GM21619 (cell line): ENCODE measurements around the gene HSF4.

Experiments used
- ATAC-seq: cut with Tn5 transposase; IDR thresholded peaks from one replicate; pipeline ENCODE4 v1.9.1; 2021; ENCODE audit not compliant: unreplicated experiment

HSF4 gene

DNA sequence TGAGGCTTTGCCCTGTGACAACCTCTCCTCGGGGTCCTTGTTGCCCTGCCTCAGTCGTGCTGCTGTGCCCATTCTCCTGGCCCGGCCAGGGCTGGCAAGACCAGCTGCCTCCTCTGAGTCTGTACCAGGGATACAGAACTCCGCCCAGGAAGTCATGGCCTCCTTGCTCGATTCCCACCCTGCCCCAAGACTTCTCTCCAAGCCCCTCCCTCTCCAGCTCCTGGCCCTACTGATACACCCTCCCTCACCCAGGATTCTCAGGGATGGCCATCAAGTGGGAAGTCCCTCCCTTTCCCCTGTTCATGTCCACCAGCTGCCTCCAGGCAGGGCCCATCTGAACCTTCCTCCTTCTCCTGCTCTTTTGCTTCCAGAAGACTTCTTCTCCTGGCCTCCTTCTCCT, 51.2 kb downstream of the HSF4 start:
- ATAC-seq: no peak

DNA sequence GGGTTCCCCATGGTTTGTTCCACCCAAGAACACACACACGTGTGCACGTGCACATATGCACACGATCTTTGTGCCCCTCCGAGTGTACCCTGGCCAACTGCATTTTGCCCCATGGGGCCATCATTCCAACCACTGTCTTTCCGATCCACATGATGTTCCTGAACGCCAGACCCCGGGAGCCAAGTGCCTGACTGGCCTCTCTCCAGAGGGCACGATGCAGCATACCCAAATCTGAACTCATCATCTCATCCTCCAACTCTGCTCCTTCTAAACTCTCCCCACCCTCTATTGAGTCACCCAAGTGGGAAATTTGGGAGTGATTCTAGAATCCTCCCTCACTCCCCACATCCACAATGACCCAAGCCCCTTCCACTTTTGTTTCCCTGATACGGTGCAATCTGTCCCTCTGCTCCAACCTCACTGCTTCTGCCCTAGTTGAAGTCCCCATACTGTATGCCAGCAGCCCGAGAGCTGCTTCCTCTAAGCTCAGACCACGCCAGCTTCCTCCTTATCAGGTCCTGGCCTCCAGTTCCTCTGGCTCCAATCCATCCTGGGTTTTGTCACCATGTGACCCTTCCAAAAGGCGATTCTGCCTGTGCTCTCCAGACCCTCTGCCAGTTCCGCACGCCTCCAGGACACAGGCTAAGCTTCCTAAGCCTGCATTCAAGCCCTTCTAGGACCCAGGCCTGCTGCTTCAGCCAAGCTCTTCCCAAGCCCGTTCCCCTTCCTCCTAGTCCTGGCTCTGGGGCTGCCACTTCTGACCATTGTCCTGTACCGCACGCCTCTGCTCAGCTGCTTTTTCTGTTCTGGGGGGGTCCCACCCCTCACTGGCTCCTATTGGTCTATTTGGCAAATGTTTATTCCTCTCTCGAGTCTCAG, 52.3 kb downstream of the HSF4 start:
- no peak for ATAC-seq
